ENCODE results near the gene ABCC11. TPM values are rescaled to one million over a fixed set of nuclear protein-coding genes. Genes with fewer than 3 reads are reported as not detected.

ABCC11 gene
- total and polyA plus RNA-seq, 2 of the 13 experiments (the other 11 are each of a cell fraction or from before 2014, with no cell fraction given): 1.0 to 1.4 TPM

GRCh38 chr16:48203974-48204824 lies 43.1 kb downstream of the ABCC11 start (continued):
- TF ChIP-seq, protein P1, sequence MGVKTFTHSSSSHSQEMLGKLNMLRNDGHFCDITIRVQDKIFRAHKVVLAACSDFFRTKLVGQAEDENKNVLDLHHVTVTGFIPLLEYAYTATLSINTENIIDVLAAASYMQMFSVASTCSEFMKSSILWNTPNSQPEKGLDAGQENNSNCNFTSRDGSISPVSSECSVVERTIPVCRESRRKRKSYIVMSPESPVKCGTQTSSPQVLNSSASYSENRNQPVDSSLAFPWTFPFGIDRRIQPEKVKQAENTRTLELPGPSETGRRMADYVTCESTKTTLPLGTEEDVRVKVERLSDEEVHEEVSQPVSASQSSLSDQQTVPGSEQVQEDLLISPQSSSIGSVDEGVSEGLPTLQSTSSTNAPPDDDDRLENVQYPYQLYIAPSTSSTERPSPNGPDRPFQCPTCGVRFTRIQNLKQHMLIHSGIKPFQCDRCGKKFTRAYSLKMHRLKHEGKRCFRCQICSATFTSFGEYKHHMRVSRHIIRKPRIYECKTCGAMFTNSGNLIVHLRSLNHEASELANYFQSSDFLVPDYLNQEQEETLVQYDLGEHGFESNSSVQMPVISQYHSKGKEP (CRISPR knock-in tag; IDR thresholded peaks at IDR 0.05): no peak
- TF ChIP-seq ZNF337 (CRISPR knock-in tag; IDR thresholded peaks at IDR 0.05; ENCODE audit: borderline replicate concordance, low read depth) (peak; percentile 89; the same call in 1 of the 2 replicates), PHF21A (CRISPR knock-in tag; IDR thresholded peaks at IDR 0.05) (peak; percentile 98), RFX1 (IDR thresholded peaks at IDR 0.05) (no peak), MAFK (conservative IDR thresholded peaks at IDR 0.05 in 1 of 2, IDR thresholded peaks at IDR 0.05 in 1 of 2; ENCODE audit: low read length in 2 of 2) (peak; percentile 60 to 76), ERF (CRISPR knock-in tag; IDR thresholded peaks at IDR 0.05) (peak; percentile 90), SNAI1 (CRISPR knock-in tag; IDR thresholded peaks at IDR 0.05; ENCODE audit: borderline replicate concordance) (no peak), POLR2AphosphoS2 (IDR thresholded peaks at IDR 0.05; ENCODE audit: low read depth, low read length) (no peak), ZNF17 (CRISPR knock-in tag; IDR thresholded peaks at IDR 0.05) (no peak), PAWR (CRISPR knock-in tag; IDR thresholded peaks at IDR 0.05; ENCODE audit: borderline replicate concordance) (no peak), EEA1 (CRISPR knock-in tag; IDR thresholded peaks at IDR 0.05; ENCODE audit: borderline replicate concordance) (peak; percentile 78; the same call in 1 of the 2 replicates), ZNF841 (CRISPR knock-in tag; IDR thresholded peaks at IDR 0.05; ENCODE audit: borderline replicate concordance) (peak; percentile 23; the same call in 1 of the 2 replicates), MTF2 (CRISPR knock-in tag; IDR thresholded peaks at IDR 0.05; ENCODE audit: borderline replicate concordance) (peak; percentile 44; the same call in 1 of the 2 replicates), MATR3 (CRISPR knock-in tag; IDR thresholded peaks at IDR 0.05) (no peak), TAF1 (CRISPR knock-in tag; IDR thresholded peaks at IDR 0.05) (peak; percentile 51; the same call in 1 of the 2 replicates), TERF1 (CRISPR knock-in tag; IDR thresholded peaks at IDR 0.05) (no peak), ZNF703 (CRISPR knock-in tag; IDR thresholded peaks at IDR 0.05; ENCODE audit: borderline replicate concordance) (peak; percentile 53; the same call in 1 of the 2 replicates), PLRG1 (conservative IDR thresholded peaks at IDR 0.05) (no peak), CENPT (CRISPR knock-in tag; IDR thresholded peaks at IDR 0.05; ENCODE audit: low read depth) (0 out of 2 replicates have a peak, but pooled peaks have one; percentile 45)
- TF ChIP-seq, protein P2, sequence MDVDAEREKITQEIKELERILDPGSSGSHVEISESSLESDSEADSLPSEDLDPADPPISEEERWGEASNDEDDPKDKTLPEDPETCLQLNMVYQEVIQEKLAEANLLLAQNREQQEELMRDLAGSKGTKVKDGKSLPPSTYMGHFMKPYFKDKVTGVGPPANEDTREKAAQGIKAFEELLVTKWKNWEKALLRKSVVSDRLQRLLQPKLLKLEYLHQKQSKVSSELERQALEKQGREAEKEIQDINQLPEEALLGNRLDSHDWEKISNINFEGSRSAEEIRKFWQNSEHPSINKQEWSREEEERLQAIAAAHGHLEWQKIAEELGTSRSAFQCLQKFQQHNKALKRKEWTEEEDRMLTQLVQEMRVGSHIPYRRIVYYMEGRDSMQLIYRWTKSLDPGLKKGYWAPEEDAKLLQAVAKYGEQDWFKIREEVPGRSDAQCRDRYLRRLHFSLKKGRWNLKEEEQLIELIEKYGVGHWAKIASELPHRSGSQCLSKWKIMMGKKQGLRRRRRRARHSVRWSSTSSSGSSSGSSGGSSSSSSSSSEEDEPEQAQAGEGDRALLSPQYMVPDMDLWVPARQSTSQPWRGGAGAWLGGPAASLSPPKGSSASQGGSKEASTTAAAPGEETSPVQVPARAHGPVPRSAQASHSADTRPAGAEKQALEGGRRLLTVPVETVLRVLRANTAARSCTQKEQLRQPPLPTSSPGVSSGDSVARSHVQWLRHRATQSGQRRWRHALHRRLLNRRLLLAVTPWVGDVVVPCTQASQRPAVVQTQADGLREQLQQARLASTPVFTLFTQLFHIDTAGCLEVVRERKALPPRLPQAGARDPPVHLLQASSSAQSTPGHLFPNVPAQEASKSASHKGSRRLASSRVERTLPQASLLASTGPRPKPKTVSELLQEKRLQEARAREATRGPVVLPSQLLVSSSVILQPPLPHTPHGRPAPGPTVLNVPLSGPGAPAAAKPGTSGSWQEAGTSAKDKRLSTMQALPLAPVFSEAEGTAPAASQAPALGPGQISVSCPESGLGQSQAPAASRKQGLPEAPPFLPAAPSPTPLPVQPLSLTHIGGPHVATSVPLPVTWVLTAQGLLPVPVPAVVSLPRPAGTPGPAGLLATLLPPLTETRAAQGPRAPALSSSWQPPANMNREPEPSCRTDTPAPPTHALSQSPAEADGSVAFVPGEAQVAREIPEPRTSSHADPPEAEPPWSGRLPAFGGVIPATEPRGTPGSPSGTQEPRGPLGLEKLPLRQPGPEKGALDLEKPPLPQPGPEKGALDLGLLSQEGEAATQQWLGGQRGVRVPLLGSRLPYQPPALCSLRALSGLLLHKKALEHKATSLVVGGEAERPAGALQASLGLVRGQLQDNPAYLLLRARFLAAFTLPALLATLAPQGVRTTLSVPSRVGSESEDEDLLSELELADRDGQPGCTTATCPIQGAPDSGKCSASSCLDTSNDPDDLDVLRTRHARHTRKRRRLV (CRISPR knock-in tag; IDR thresholded peaks at IDR 0.05): no peak
- TF ChIP-seq, protein P3, sequence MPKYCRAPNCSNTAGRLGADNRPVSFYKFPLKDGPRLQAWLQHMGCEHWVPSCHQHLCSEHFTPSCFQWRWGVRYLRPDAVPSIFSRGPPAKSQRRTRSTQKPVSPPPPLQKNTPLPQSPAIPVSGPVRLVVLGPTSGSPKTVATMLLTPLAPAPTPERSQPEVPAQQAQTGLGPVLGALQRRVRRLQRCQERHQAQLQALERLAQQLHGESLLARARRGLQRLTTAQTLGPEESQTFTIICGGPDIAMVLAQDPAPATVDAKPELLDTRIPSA (CRISPR knock-in tag; IDR thresholded peaks at IDR 0.05; ENCODE audit: borderline replicate concordance): no peak

All from HepG2 (cell line).